HepG2 (cell line): ENCODE data around the gene RETREG2. TPM values are rescaled to one million over a fixed set of nuclear protein-coding genes. Genes with fewer than 3 reads are reported as not detected.
A peak's percentile ranks its signal among the peaks of the same experiment; 100 is the strongest.

Experiments
- CCDC6 ChIP-seq: sonication (generic); formaldehyde crosslinking; IDR thresholded peaks from 2 replicates; pipeline ENCODE4 v1.8.1; 2022; ENCODE audit warnings: mild to moderate bottlenecking, missing genetic modification reagents, moderate library complexity
- DNMT3B ChIP-seq: conservative IDR thresholded peaks from 2 replicates; pipeline ENCODE4 v1.6.1; 2016; ENCODE audit warnings: missing biosample characterization, control low read depth
- GMEB1 ChIP-seq: sonication (generic); formaldehyde crosslinking; IDR thresholded peaks from 2 replicates; pipeline ENCODE4 v1.5.1; 2020; ENCODE audit warnings: missing genetic modification reagents, mild to moderate bottlenecking, borderline replicate concordance
- MTF2 ChIP-seq: sonication (generic); formaldehyde crosslinking; IDR thresholded peaks from 2 replicates; pipeline ENCODE4 v1.5.0; 2020; ENCODE audit warnings: missing genetic modification reagents, borderline replicate concordance
- NCOA5 ChIP-seq: sonication (generic); formaldehyde crosslinking; IDR thresholded peaks from 2 replicates; pipeline ENCODE4 v1.4.0; 2020; ENCODE audit warnings: missing genetic modification reagents
- NFIB ChIP-seq: sonication (generic); formaldehyde crosslinking; IDR thresholded peaks from 2 replicates; pipeline ENCODE4 v1.9.0; 2021; ENCODE audit warnings: missing genetic modification reagents, mild to moderate bottlenecking, borderline replicate concordance
- PAX8 ChIP-seq: sonication (generic); formaldehyde crosslinking; IDR thresholded peaks from 2 replicates; pipeline ENCODE4 v1.8.0; 2022; ENCODE audit warnings: mild to moderate bottlenecking, missing genetic modification reagents, borderline replicate concordance
- PHF20 ChIP-seq: sonication (generic); formaldehyde crosslinking; IDR thresholded peaks from 2 replicates; pipeline ENCODE4 v1.5.0; 2020; ENCODE audit warnings: mild to moderate bottlenecking, missing genetic modification reagents
- REL ChIP-seq: sonication (generic); formaldehyde crosslinking; conservative IDR thresholded peaks from 2 replicates; pipeline ENCODE4 v1.8.0; 2022; ENCODE audit warnings: mild to moderate bottlenecking, missing genetic modification reagents, moderate library complexity
- ZNF3 ChIP-seq: IDR thresholded peaks from 2 replicates; pipeline ENCODE4 v1.7.0; 2017; ENCODE audit warnings: inconsistent platforms
- ZNF83 ChIP-seq: sonication (generic); formaldehyde crosslinking; IDR thresholded peaks from 2 replicates; pipeline ENCODE4 v1.4.0; 2020; ENCODE audit warnings: missing genetic modification reagents, mild to moderate bottlenecking, borderline replicate concordance
- polyA plus RNA-seq, 8 experiments: library from polyadenylated mRNA; depleted of rRNA in 3 of 8; stranded (reverse) in 7 of 8; unstranded in 1 of 8; fragments of >200 nt; fragmentation: Illumina TruSeq in 4 of 8; extraction: Trizol in 4 of 8; gene quantifications; 2 replicates each; pipeline versions ENCODE4 v1.2.1 to v1.2.3, GENCODE V29; 2011 to 2016; ENCODE audit warnings: low read depth in 4 of 8, missing spikeins in 1 of 8, mixed read lengths in 1 of 8; ENCODE audit not compliant: insufficient read depth in 1 of 8
- total RNA-seq, 5 experiments: library from RNA; depleted of rRNA; stranded (reverse); fragments of >200 nt; fragmentation: Illumina TruSeq; extraction: Trizol; gene quantifications; 2 replicates each; pipeline ENCODE4 v1.2.3, GENCODE V29; 2016; ENCODE audit warnings: low read depth in 1 of 5
- TF ChIP-seq, protein P1 (sequence below): sonication (generic); formaldehyde crosslinking; IDR thresholded peaks from 2 replicates; pipeline ENCODE4 v1.4.0; 2020; ENCODE audit warnings: missing genetic modification reagents
- TF ChIP-seq, protein P2 (sequence below): sonication (generic); formaldehyde crosslinking; IDR thresholded peaks from 2 replicates; pipeline ENCODE4 v1.9.0; 2021; ENCODE audit warnings: mild to moderate bottlenecking, missing genetic modification reagents
- TF ChIP-seq, protein P3 (sequence below): sonication (generic); formaldehyde crosslinking; IDR thresholded peaks from 2 replicates; pipeline ENCODE4 v1.5.1; 2020; ENCODE audit warnings: mild to moderate bottlenecking, missing genetic modification reagents, moderate library complexity

The RETREG2 gene
- total and polyA plus RNA-seq, 2 of the 13 experiments (the other 11 are each of a cell fraction or from before 2014, with no cell fraction given) = 86.0 to 134 TPM

GRCh38 chr2:219206328-219207133, 28.5 kb downstream of the RETREG2 start, which contains the start of gene ZFAND2B (continued):
- TF ChIP-seq MTF2 (CRISPR knock-in tag) (0 out of 2 replicates have a peak, but pooled peaks have one; percentile 77), NCOA5 (CRISPR knock-in tag) (no peak), NFIB (no peak), REL (no peak; the same call in 1 of the 2 replicates), PAX8 (CRISPR knock-in tag) (0 out of 2 replicates have a peak, but pooled peaks have one; percentile 86), ZNF83 (CRISPR knock-in tag) (no peak), CCDC6 (no peak), ZNF3 (CRISPR knock-in tag) (no peak), DNMT3B (CRISPR knock-in tag) (no peak), GMEB1 (CRISPR knock-in tag) (peak; percentile 96), PHF20 (peak; percentile 62)
- TF ChIP-seq, protein P1, sequence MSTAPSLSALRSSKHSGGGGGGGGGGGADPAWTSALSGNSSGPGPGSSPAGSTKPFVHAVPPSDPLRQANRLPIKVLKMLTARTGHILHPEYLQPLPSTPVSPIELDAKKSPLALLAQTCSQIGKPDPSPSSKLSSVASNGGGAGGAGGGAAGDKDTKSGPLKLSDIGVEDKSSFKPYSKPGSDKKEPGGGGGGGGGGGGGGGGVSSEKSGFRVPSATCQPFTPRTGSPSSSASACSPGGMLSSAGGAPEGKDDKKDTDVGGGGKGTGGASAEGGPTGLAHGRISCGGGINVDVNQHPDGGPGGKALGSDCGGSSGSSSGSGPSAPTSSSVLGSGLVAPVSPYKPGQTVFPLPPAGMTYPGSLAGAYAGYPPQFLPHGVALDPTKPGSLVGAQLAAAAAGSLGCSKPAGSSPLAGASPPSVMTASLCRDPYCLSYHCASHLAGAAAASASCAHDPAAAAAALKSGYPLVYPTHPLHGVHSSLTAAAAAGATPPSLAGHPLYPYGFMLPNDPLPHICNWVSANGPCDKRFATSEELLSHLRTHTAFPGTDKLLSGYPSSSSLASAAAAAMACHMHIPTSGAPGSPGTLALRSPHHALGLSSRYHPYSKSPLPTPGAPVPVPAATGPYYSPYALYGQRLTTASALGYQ (CRISPR knock-in tag) = 0 out of 2 replicates have a peak, but pooled peaks have one; percentile 30
- TF ChIP-seq, protein P2, sequence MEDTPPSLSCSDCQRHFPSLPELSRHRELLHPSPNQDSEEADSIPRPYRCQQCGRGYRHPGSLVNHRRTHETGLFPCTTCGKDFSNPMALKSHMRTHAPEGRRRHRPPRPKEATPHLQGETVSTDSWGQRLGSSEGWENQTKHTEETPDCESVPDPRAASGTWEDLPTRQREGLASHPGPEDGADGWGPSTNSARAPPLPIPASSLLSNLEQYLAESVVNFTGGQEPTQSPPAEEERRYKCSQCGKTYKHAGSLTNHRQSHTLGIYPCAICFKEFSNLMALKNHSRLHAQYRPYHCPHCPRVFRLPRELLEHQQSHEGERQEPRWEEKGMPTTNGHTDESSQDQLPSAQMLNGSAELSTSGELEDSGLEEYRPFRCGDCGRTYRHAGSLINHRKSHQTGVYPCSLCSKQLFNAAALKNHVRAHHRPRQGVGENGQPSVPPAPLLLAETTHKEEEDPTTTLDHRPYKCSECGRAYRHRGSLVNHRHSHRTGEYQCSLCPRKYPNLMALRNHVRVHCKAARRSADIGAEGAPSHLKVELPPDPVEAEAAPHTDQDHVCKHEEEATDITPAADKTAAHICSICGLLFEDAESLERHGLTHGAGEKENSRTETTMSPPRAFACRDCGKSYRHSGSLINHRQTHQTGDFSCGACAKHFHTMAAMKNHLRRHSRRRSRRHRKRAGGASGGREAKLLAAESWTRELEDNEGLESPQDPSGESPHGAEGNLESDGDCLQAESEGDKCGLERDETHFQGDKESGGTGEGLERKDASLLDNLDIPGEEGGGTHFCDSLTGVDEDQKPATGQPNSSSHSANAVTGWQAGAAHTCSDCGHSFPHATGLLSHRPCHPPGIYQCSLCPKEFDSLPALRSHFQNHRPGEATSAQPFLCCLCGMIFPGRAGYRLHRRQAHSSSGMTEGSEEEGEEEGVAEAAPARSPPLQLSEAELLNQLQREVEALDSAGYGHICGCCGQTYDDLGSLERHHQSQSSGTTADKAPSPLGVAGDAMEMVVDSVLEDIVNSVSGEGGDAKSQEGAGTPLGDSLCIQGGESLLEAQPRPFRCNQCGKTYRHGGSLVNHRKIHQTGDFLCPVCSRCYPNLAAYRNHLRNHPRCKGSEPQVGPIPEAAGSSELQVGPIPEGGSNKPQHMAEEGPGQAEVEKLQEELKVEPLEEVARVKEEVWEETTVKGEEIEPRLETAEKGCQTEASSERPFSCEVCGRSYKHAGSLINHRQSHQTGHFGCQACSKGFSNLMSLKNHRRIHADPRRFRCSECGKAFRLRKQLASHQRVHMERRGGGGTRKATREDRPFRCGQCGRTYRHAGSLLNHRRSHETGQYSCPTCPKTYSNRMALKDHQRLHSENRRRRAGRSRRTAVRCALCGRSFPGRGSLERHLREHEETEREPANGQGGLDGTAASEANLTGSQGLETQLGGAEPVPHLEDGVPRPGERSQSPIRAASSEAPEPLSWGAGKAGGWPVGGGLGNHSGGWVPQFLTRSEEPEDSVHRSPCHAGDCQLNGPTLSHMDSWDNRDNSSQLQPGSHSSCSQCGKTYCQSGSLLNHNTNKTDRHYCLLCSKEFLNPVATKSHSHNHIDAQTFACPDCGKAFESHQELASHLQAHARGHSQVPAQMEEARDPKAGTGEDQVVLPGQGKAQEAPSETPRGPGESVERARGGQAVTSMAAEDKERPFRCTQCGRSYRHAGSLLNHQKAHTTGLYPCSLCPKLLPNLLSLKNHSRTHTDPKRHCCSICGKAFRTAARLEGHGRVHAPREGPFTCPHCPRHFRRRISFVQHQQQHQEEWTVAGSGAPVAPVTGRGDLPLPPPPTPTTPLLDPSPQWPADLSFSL (CRISPR knock-in tag) = no peak
- TF ChIP-seq, protein P3, sequence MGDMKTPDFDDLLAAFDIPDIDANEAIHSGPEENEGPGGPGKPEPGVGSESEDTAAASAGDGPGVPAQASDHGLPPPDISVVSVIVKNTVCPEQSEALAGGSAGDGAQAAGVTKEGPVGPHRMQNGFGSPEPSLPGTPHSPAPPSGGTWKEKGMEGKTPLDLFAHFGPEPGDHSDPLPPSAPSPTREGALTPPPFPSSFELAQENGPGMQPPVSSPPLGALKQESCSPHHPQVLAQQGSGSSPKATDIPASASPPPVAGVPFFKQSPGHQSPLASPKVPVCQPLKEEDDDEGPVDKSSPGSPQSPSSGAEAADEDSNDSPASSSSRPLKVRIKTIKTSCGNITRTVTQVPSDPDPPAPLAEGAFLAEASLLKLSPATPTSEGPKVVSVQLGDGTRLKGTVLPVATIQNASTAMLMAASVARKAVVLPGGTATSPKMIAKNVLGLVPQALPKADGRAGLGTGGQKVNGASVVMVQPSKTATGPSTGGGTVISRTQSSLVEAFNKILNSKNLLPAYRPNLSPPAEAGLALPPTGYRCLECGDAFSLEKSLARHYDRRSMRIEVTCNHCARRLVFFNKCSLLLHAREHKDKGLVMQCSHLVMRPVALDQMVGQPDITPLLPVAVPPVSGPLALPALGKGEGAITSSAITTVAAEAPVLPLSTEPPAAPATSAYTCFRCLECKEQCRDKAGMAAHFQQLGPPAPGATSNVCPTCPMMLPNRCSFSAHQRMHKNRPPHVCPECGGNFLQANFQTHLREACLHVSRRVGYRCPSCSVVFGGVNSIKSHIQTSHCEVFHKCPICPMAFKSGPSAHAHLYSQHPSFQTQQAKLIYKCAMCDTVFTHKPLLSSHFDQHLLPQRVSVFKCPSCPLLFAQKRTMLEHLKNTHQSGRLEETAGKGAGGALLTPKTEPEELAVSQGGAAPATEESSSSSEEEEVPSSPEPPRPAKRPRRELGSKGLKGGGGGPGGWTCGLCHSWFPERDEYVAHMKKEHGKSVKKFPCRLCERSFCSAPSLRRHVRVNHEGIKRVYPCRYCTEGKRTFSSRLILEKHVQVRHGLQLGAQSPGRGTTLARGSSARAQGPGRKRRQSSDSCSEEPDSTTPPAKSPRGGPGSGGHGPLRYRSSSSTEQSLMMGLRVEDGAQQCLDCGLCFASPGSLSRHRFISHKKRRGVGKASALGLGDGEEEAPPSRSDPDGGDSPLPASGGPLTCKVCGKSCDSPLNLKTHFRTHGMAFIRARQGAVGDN = peak; percentile 93
